Caco-2 (cell line): ENCODE data around the gene CERK. TPM values are rescaled to one million over a fixed set of nuclear protein-coding genes. Genes with fewer than 3 reads are reported as not detected.

ENCODE experiments used
- BruUV-seq: library from RNA; stranded (reverse); fragments of 400-500 nt; replicated peaks from 2 replicates; lab custom pipeline; 2021; lab: Mats Ljungman, UMichigan
- CTCF ChIA-PET: fragments of 300-600 bp; sonication (Branson Sonifier 250); formaldehyde crosslinking; loops from one replicate; lab custom pipeline; 2022; ENCODE audit warnings: antibody characterized with exemption; lab: Charles Lee
- POLR2A ChIA-PET: fragments of 300-600 bp; sonication (Branson Sonifier 250); formaldehyde crosslinking; loops from one replicate; lab custom pipeline; 2022; ENCODE audit warnings: antibody characterized with exemption; lab: Charles Lee
- DNase-seq, 2 experiments: peaks; one replicate each; pipeline versions ENCODE4 v3.0.0 to v3.0.0-alpha.2; 2020 to 2022
- H3K27me3 ChIP-seq: replicated peaks from 2 replicates; pipeline ENCODE4 v1.6.0; 2011; ENCODE audit warnings: low read length; ENCODE audit not compliant: control insufficient read depth, insufficient read depth
- H3K36me3 ChIP-seq: 2 replicates; pipeline ENCODE4 v1.5.1; 2011; ENCODE audit warnings: low read length; ENCODE audit not compliant: control insufficient read depth, insufficient read depth
- H3K4me1 ChIP-seq: fragments of 250-450 bp; sonication (Bioruptor Pico); 2 replicates; pipeline ENCODE4 v1.5.1; 2020; ENCODE audit warnings: mild to moderate bottlenecking
- H3K4me3 ChIP-seq: 2 replicates; pipeline ENCODE4 v1.5.1; 2011; ENCODE audit warnings: low read depth, mild to moderate bottlenecking, control low read depth, low read length
- H3K9me3 ChIP-seq: fragments of 250-450 bp; sonication (Bioruptor Pico); 2 replicates; pipeline ENCODE4 v1.5.1; 2020; ENCODE audit warnings: mild to moderate bottlenecking, moderate library complexity
- H3K27ac Mint-ChIP-seq: one replicate; pipeline ENCODE4 v1.8.0; 2022; ENCODE audit warnings: mixed read lengths; ENCODE audit not compliant: unreplicated experiment
- H3K27me3 Mint-ChIP-seq: one replicate; pipeline ENCODE4 v1.8.0; 2022; ENCODE audit warnings: mixed read lengths; ENCODE audit not compliant: insufficient read depth, unreplicated experiment
- H3K36me3 Mint-ChIP-seq: one replicate; pipeline ENCODE4 v1.8.0; 2022; ENCODE audit warnings: mild to moderate bottlenecking, mixed read lengths; ENCODE audit not compliant: insufficient read depth, unreplicated experiment
- H3K4me1 Mint-ChIP-seq: one replicate; pipeline ENCODE4 v1.8.0; 2022; ENCODE audit warnings: low read depth, mixed read lengths; ENCODE audit not compliant: unreplicated experiment
- H3K4me3 Mint-ChIP-seq: one replicate; pipeline ENCODE4 v1.8.0; 2022; ENCODE audit warnings: mild to moderate bottlenecking, moderate library complexity, mixed read lengths; ENCODE audit not compliant: unreplicated experiment
- H3K9me3 Mint-ChIP-seq: one replicate; pipeline ENCODE4 v1.8.0; 2022; ENCODE audit warnings: mixed read lengths; ENCODE audit not compliant: unreplicated experiment
- CTCF ChIP-seq, 2 experiments: fragments of 200-600 bp in 1 of 2; IDR thresholded peaks; 1 replicate in 1 of 2; 2 replicates in 1 of 2; pipeline versions ENCODE4 v1.5.1 to v1.8.0; 2011 to 2022; ENCODE audit warnings: antibody characterized with exemption in 1 of 2, control low read depth in 1 of 2, inconsistent platforms in 1 of 2, low read depth in 1 of 2, low read length in 1 of 2, mild to moderate bottlenecking in 1 of 2, moderate library complexity in 1 of 2; ENCODE audit not compliant: insufficient read depth in 1 of 2, severe bottlenecking in 1 of 2, unreplicated experiment in 1 of 2
- intact Hi-C: fragments of 100-400 bp; cut with micrococcal nuclease; formaldehyde crosslinking; loops from one replicate; pipeline ENCODE4 v1.10.0; 2022; ENCODE audit not compliant: unreplicated experiment
- total RNA-seq: library from RNA; stranded (reverse); gene quantifications from 2 replicates; pipeline ENCODE4 v1.2.3, GENCODE V29; 2022

The CERK gene
- total RNA-seq, 1 experiment from 2014 or later: 35.0 TPM

GRCh38 chr22:46671824-46672432 lies 66.1 kb downstream of the CERK start:
- TF ChIP-seq CTCF (IDR thresholded peaks at IDR 0.05; ENCODE audit: insufficient read depth in 1 of 2, low read depth in 1 of 2, low read length in 1 of 2, severe bottlenecking in 1 of 2, unreplicated experiment in 1 of 2): no peak
- H3K4me3 Mint-ChIP-seq: no peak overlapping the region
- peaks cover 6% of the 10 kb centered on the region for H3K4me1 ChIP-seq
- H3K4me1 Mint-ChIP-seq: no peaks in the 10 kb centered on the region
- H3K9me3 ChIP-seq: no peaks in the 10 kb centered on the region
- H3K27me3 Mint-ChIP-seq: no peaks in the 10 kb centered on the region
- no peaks in the 10 kb centered on the region for H3K27me3 ChIP-seq
- POLR2A ChIA-PET: no interaction called here
- intact Hi-C loops: no loop called here
- no peaks in the 10 kb centered on the region for H3K36me3 ChIP-seq
- H3K27ac Mint-ChIP-seq: no peak overlapping the region
- no peak for DNase-seq
- CTCF ChIA-PET: no interaction called here
- H3K36me3 Mint-ChIP-seq: peaks cover 10% of the 10 kb centered on the region
- H3K4me3 ChIP-seq: no peak overlapping the region
- no peaks in the 10 kb centered on the region for H3K9me3 Mint-ChIP-seq
- BruUV-seq: no TSS peak

GRCh38 chr22:46669201-46669600 lies 68.9 kb downstream of the CERK start:
- Histone ChIP-seq H3K4me1 (peaks cover 6% of the 10 kb centered on the region), H3K4me3 (no peak overlapping the region), H3K27me3 (no peaks in the 10 kb centered on the region), H3K9me3 (no peaks in the 10 kb centered on the region), H3K36me3 (no peaks in the 10 kb centered on the region)
- TF ChIP-seq CTCF (IDR thresholded peaks at IDR 0.05; ENCODE audit: insufficient read depth in 1 of 2, low read depth in 1 of 2, low read length in 1 of 2, severe bottlenecking in 1 of 2, unreplicated experiment in 1 of 2): no peak
- no peak for DNase-seq
- Mint-ChIP-seq H3K4me3 (no peak overlapping the region), H3K4me1 (no peaks in the 10 kb centered on the region), H3K36me3 (no peaks in the 10 kb centered on the region), H3K9me3 (no peaks in the 10 kb centered on the region), H3K27ac (no peak overlapping the region), H3K27me3 (no peaks in the 10 kb centered on the region)
- ChIA-PET POLR2A (interaction anchor here (0.7 kb wide), 1 partner anchor 94 kb away, joined by 19 read pairs; no protein-coding TSS in a partner anchor), CTCF (interaction anchor here (1.8 kb wide), 1 partner anchor 106 kb away, joined by 11 read pairs; no protein-coding TSS in a partner anchor)
- intact Hi-C loops: no loop called here
- BruUV-seq: no TSS peak

GRCh38 chr22:46668116-46668515 lies 69.9 kb downstream of the CERK start:
- H3K36me3 ChIP-seq: no peaks in the 10 kb centered on the region
- no peaks in the 10 kb centered on the region for H3K9me3 ChIP-seq
- Mint-ChIP-seq H3K27ac (no peak overlapping the region), H3K4me3 (no peak overlapping the region), H3K4me1 (no peaks in the 10 kb centered on the region), H3K36me3 (no peaks in the 10 kb centered on the region), H3K27me3 (no peaks in the 10 kb centered on the region), H3K9me3 (no peaks in the 10 kb centered on the region)
- intact Hi-C loops: no loop called here
- ChIA-PET POLR2A (no interaction called here), CTCF (no interaction called here)
- H3K4me1 ChIP-seq: peaks cover 6% of the 10 kb centered on the region
- no peak overlapping the region for H3K4me3 ChIP-seq
- TF ChIP-seq CTCF (IDR thresholded peaks at IDR 0.05; ENCODE audit: insufficient read depth in 1 of 2, low read depth in 1 of 2, low read length in 1 of 2, severe bottlenecking in 1 of 2, unreplicated experiment in 1 of 2): no peak
- no peak for DNase-seq
- no TSS peak for BruUV-seq
- H3K27me3 ChIP-seq: no peaks in the 10 kb centered on the region
